ENCODE measurements around the gene CBLC. TPM values are rescaled to one million over a fixed set of nuclear protein-coding genes. Genes with fewer than 3 reads are reported as not detected.
A peak's percentile ranks its signal among the peaks of the same experiment; 100 is the strongest.

The CBLC gene
- total RNA-seq, 1 donor from 2014 or later: not detected

DNA sequence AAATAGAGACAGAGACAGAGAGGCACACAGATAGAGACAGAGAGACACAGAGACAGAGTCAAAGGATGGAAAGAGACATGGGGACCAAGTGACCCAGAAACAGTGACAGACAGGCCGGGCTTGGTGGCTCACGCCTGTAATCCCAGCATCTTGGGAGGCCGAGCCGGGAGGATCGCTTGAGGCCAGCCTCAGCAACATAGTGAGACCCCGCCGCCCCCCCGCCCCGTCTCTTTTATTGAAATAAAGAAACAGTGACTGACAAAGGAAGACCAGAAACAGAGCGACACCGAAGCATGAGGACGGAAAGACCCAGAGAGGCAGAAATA is 67.6 kb downstream of the CBLC start:
- Mint-ChIP-seq H3K36me3 (ENCODE audit: low read depth) (no peaks in the 10 kb centered on the region), H3K27me3 (ENCODE audit: low read depth) (no peaks in the 10 kb centered on the region), H3K9me3 (no peaks in the 10 kb centered on the region), H3K4me3 (peak overlapping the region; percentile 93), H3K27ac (ENCODE audit: unreplicated experiment) (no peak overlapping the region), H3K4me1 (peaks cover 41% of the 10 kb centered on the region)
- no peak for DNase-seq (ENCODE audit: low read depth, low spot score)
- no peak for TF ChIP-seq CTCF (conservative IDR thresholded peaks at IDR 0.05)

- H3K27ac Mint-ChIP-seq (ENCODE audit: unreplicated experiment): peak within 1 kb of the TSS; percentile 98
- H3K4me1 Mint-ChIP-seq: peaks cover 45% of the 10 kb centered on the region
- H3K36me3 Mint-ChIP-seq (ENCODE audit: low read depth): no peaks in the 10 kb centered on the region
- H3K27me3 Mint-ChIP-seq (ENCODE audit: low read depth): no peaks in the 10 kb centered on the region
- peak; percentile 76 for TF ChIP-seq CTCF (conservative IDR thresholded peaks at IDR 0.05)
- peak within 1 kb of the TSS; percentile 98 for H3K4me3 Mint-ChIP-seq
- peak; percentile 100 for DNase-seq (ENCODE audit: low read depth, low spot score)
- no peaks in the 10 kb centered on the region for H3K9me3 Mint-ChIP-seq
Observed at GRCh38 chr19:44845612-44846454, 68.1 kb downstream of the CBLC start, which contains the start of gene NECTIN2. TSS of gene NECTIN2 (plus strand) at chr19:44846297. CDS start at chr19:44846526, 229 bp downstream.

- peak; percentile 37 for DNase-seq (ENCODE audit: low read depth, low spot score)
- Mint-ChIP-seq H3K9me3 (no peaks in the 10 kb centered on the region), H3K4me1 (peaks cover 45% of the 10 kb centered on the region), H3K27ac (ENCODE audit: unreplicated experiment) (peak overlapping the region; percentile 96), H3K36me3 (ENCODE audit: low read depth) (no peaks in the 10 kb centered on the region), H3K4me3 (peak overlapping the region; percentile 98), H3K27me3 (ENCODE audit: low read depth) (no peaks in the 10 kb centered on the region)
- TF ChIP-seq CTCF (conservative IDR thresholded peaks at IDR 0.05): no peak
Observed at GRCh38 chr19:44846455-44847143, 68.9 kb downstream of the CBLC start.

- Mint-ChIP-seq H3K27ac (ENCODE audit: unreplicated experiment) (peak overlapping the region; percentile 96), H3K4me1 (peaks cover 45% of the 10 kb centered on the region), H3K36me3 (ENCODE audit: low read depth) (no peaks in the 10 kb centered on the region), H3K4me3 (peak overlapping the region; percentile 98), H3K9me3 (no peaks in the 10 kb centered on the region), H3K27me3 (ENCODE audit: low read depth) (no peaks in the 10 kb centered on the region)
- DNase-seq (ENCODE audit: low read depth, low spot score): peak; percentile 20
- no peak for TF ChIP-seq CTCF (conservative IDR thresholded peaks at IDR 0.05)
Observed at GRCh38 chr19:44847144-44848035, 69.7 kb downstream of the CBLC start.

Measured in neural crest cell (in vitro differentiated cells).